Pancreas (tissue), 10 donors: ENCODE data around the gene SEC14L1. TPM values are rescaled to one million over a fixed set of nuclear protein-coding genes. Genes with fewer than 3 reads are reported as not detected.
A peak's percentile ranks its signal among the peaks of the same experiment; 100 is the strongest.

Experiments
- ATAC-seq, 4 donors: fragments of 200-7000 bp; cut with Tn5 transposase; one replicate each; pipeline versions ENCODE4 v1.8.0 to v1.9.1; 2020; ENCODE audit warnings: mild to moderate bottlenecking in 4 of 4, moderate library complexity in 4 of 4
- DNase-seq, 6 donors: peaks; one replicate each; pipeline ENCODE4 v3.0.0-alpha.2; 2020
- FAIRE-seq: peaks from 2 replicates; lab custom pipeline; 2012; peaks lifted over from hg19 to GRCh38; lab: Jason Lieb, UNC
- H3K27ac ChIP-seq, 4 donors: fragments of 200-600 bp; sonication (generic); 1 replicate in 3 of 4; 2 replicates in 1 of 4; pipeline versions ENCODE4 v1.5.0 to v1.8.0; 2020
- H3K27me3 ChIP-seq, 4 donors: fragments of 200-600 bp; one replicate each; pipeline ENCODE4 v1.8.0; 2021
- H3K36me3 ChIP-seq, 3 donors: fragments of 200-600 bp; sonication (generic) in 1 of 3; one replicate each; pipeline versions ENCODE4 v1.5.0 to v1.8.0; 2020 to 2021
- H3K4me1 ChIP-seq, 3 donors: fragments of 200-600 bp; one replicate each; pipeline ENCODE4 v1.8.0; 2021
- H3K4me3 ChIP-seq, 4 donors: fragments of 200-600 bp; sonication (generic) in 2 of 4; one replicate each; pipeline versions ENCODE4 v1.5.0 to v1.8.0; 2020 to 2021
- H3K9me3 ChIP-seq, 4 donors: fragments of 200-600 bp; one replicate each; pipeline ENCODE4 v1.8.0; 2021
- CTCF ChIP-seq, 4 donors: fragments of 200-600 bp; sonication (generic) in 3 of 4; IDR thresholded peaks; one replicate each; pipeline versions ENCODE4 v1.5.0 to v1.8.0; 2021; ENCODE audit warnings: antibody characterized with exemption in 4 of 4
- WGBS, 2 donors: extraction: QIAGEN DNeasy Blood & Tissue Kit; methylation state at CpG; one replicate each; pipeline ENCODE4 v1.1.7; 2013; 5-methylcytosine and 5-hydroxymethylcytosine counted together
- intact Hi-C, 3 donors: fragments of 100-400 bp; cut with DNase I; formaldehyde crosslinking; loops; one replicate each; pipeline versions ENCODE4 v1.11.1 to v1.14.2; 2022
- polyA plus RNA-seq, 2 donors: library from polyadenylated mRNA; stranded (reverse); fragments of 200-250 nt; gene quantifications; one replicate each; pipeline ENCODE4 v1.2.3, GENCODE V29; 2013
- total RNA-seq, 6 donors: library from RNA; stranded (reverse); fragmentation: NEBNext Ultra II Directional in 4 of 6; extraction: Animal tissue kit (Norgen Biotek cat#: 25700) in 4 of 6; gene quantifications; one replicate each; pipeline versions ENCODE4 v1.2.1 to v1.2.4, GENCODE V29; 2021 to 2023
- donor health status: healthy with polysubstance abuse.
- donor health status: DM: no; HTN: no; CAD: no; lungs with moderate emphysema.
- donor health status: DM: no; HTN: no; CAD: no.
- donor health status: control.
- donor health status: control.
- donor health status: Bipolar disorder and iron deficiency.
- donor health status: DM: yes; HTN: yes; CAD: no.
- donor health status: DM: no; HTN: no; CAD: no.
- donor health status: DM: no; HTN: no; CAD: no.
- donor health status: DM: yes; HTN: yes; CAD: no.

The SEC14L1 gene
- total and polyA plus RNA-seq, 8 donors = 17.8 to 45.5 (median 31.8) TPM

DNA sequence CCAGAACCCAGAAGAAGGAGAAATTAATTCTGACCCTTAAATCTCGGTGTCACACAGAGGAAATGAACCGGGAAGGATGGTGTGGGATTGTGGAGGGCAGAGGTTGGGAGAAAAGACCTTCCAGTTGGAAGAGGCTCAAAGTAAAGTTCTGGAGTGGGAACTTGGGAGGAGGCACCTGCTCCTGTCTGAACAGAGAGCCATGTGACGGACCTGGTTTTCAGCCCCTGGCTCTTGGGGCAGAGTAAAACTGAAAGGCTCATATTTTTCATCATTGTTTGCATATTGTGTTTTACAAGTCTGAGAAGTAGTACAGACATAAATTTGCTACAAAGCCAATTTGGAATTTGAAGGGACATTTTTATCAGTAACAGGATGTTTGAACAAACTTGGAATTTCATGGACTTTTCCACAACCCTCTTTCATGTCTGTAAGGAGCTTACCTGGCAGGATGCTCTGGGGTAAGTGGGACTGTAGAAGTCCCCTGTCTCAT lies 24.4 kb upstream of the SEC14L1 start:
- ATAC-seq (peak; percentile 52 to 78 (median 73)), DNase-seq (peak in 1 of 6 donors; percentile 44), FAIRE-seq (no peak)
- H3K36me3 ChIP-seq = no peaks in the 10 kb centered on the region
- no peaks in the 10 kb centered on the region for H3K27me3 ChIP-seq
- WGBS, 2 donors = 21 to 28% methylated on average over 3 of the region's 3 CpGs
- peaks cover 21 to 29% (median 26%) of the 10 kb centered on the region in 3 donors for H3K4me1 ChIP-seq
- TF ChIP-seq CTCF (IDR thresholded peaks at IDR 0.05) = no peak
- peak overlapping the region in 2 of 4 donors; percentile 33 to 42 for H3K27ac ChIP-seq
- no peak overlapping the region for H3K4me3 ChIP-seq
- no peaks in the 10 kb centered on the region for H3K9me3 ChIP-seq
- intact Hi-C loops = no loop called here

DNA sequence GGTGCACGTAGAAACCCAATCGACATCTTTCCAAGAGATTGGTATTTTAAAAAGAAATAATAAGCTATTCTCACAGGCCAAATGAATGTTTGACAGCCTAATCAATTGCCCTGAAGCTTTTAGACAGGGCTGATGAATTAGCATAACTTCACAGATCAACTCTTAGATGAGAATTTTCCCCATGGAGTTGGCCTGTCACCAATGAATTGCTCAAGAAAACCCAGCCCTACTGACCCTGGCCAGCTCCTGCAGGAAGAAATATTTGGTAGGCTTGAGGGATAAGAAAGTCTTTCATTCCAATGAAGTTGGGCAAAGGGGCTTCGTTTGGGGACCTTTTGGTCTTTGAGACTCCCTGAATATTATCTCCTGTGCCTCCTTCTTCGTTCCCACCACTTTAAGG lies 23.4 kb upstream of the SEC14L1 start:
- Histone ChIP-seq H3K36me3 (no peaks in the 10 kb centered on the region), H3K4me3 (no peak overlapping the region), H3K27me3 (no peaks in the 10 kb centered on the region), H3K4me1 (peaks cover 21 to 37% (median 28%) of the 10 kb centered on the region in 3 donors), H3K27ac (no peak overlapping the region), H3K9me3 (no peaks in the 10 kb centered on the region)
- FAIRE-seq (no peak), DNase-seq (no peak), ATAC-seq (peak in 1 of 4 donors; percentile 13)
- TF ChIP-seq CTCF (IDR thresholded peaks at IDR 0.05) = no peak
- WGBS, 2 donors = 76 to 84% methylated on average over 4 of the region's 4 CpGs
- intact Hi-C loops = no loop called here

DNA sequence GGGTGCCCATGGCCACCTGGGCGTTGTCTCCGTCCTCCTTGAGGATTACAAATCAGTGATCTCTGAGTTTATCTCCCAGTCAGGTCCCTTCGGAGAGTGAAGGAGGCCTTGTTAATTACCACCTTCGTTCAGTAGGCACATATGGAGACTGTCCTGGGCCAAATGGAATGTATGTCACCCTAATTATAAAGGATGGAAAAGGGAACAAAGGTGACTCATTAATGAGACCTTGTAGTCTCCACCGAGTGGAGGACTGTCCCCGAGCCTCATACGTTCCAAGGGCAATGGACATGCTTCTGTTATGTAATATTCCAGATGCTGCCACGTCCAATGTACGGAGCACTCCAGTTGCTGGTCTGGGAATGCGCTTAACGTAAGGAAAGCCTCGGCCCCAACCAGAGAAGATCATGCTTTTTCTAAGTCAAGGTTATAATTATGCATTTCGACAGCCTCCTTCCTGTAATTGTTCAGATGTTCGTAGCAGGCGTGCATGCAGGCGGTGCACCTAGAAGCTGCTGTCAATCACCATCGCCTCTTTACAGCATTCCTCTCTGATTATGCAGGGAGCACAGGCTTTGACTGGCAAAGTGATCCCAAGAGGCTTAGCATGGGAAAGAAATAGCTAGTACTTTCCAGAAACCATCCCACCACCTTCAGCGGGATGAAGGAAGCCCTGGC lies 22.4 kb upstream of the SEC14L1 start:
- intact Hi-C loops = no loop called here
- Histone ChIP-seq H3K9me3 (no peaks in the 10 kb centered on the region), H3K36me3 (no peaks in the 10 kb centered on the region), H3K4me3 (no peak overlapping the region), H3K4me1 (peaks cover 21 to 40% (median 30%) of the 10 kb centered on the region in 3 donors), H3K27me3 (no peaks in the 10 kb centered on the region), H3K27ac (no peak overlapping the region)
- no peak for ATAC-seq
- no peak for TF ChIP-seq CTCF (IDR thresholded peaks at IDR 0.05)
- WGBS, 2 donors = 82 to 85% methylated on average over 18 of the region's 18 CpGs
- no peak for DNase-seq
- FAIRE-seq = no peak

- Histone ChIP-seq H3K36me3 (no peaks in the 10 kb centered on the region), H3K27ac (no peak overlapping the region), H3K27me3 (no peaks in the 10 kb centered on the region), H3K4me1 (peaks cover 21 to 43% (median 30%) of the 10 kb centered on the region in 3 donors), H3K9me3 (no peaks in the 10 kb centered on the region), H3K4me3 (no peak overlapping the region)
- intact Hi-C loops = no loop called here
- 48 to 53% methylated on average over 10 of the region's 10 CpGs for WGBS, 2 donors
- TF ChIP-seq CTCF (IDR thresholded peaks at IDR 0.05) = no peak
- no peak for DNase-seq
- no peak for ATAC-seq
- FAIRE-seq = no peak
Measured at GRCh38 chr17:77119668-77120301, 21.0 kb upstream of the SEC14L1 start.
